HG02840 (cell line): ENCODE measurements around the gene HSDL1.

Experiments used
- ATAC-seq: cut with Tn5 transposase; IDR thresholded peaks from one replicate; pipeline ENCODE4 v1.9.1; 2021; ENCODE audit warnings: mild to moderate bottlenecking, moderate library complexity, moderate number of reproducible peaks; ENCODE audit not compliant: unreplicated experiment, low FRiP score

HSDL1 gene

DNA sequence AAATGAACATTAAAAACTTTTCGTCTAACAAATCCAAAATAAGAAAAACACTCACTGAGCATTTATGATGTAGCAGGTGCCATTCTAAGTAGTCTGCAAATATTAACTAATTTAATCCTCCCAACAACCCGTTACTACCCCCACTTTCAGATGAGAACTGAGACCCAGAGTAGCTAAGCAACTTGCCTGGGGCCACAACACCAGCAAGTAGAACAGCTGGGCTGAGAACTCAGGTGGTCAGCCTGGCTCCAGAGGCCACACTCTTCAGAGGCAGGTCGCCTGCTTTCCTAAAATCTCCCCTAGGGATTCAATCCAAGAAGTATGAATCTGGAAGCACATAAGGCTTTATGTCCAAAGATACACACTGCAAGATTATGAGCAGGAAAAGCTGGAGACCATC is 34.5 kb downstream of the HSDL1 start:
- no peak for ATAC-seq

DNA sequence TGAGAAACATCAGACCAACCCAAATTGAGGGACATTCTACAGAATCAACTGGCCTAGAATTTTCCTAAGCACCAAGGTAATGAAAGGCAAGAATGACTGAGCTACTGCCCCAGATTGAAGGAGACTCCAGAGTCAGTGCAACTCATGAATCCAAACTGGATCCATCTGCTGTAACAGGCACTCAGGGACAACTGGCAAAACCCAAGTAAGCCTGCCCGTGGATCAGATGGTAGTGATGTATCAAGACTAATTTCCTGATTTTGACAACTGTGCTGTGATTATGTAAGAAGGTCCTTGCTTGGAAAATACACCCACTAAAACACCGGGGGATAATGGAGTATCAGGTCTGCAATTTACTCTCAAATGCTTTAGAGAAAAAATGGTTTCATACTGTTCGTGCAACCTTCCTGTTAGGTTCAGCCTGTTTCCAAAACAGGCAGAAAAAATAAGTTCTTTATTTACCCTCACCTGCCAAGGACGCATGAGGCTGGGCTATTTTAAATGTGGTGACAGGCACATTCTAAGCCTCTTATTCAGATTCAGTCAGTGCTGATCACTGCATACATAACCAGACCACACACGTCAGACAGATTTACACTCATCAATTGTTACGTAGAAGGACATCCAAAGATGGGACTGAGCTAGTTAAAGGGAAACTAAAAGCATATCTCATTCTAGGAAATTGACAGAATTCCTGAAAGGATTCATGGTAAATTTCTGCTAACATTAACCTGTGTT is 35.2 kb downstream of the HSDL1 start:
- ATAC-seq = no peak

DNA sequence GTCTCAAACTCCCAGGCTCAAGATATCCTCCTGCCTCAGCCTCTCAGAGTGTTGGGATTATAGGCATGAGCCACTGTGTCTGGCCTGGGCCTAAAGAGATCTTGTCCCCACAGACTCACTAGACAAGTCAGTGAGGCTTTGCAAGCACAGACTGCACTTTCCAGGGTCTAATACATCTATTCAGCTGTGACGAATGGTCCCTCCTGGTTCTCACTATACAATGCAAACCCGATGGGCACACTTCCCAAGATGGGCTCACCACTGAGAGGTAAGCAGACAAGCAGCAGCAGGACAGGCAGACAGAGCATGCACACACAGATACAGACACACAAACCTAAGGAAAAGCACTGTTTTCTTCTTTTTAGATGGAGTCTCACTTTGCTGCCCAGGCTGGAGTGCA is 37.1 kb downstream of the HSDL1 start:
- ATAC-seq = no peak

DNA sequence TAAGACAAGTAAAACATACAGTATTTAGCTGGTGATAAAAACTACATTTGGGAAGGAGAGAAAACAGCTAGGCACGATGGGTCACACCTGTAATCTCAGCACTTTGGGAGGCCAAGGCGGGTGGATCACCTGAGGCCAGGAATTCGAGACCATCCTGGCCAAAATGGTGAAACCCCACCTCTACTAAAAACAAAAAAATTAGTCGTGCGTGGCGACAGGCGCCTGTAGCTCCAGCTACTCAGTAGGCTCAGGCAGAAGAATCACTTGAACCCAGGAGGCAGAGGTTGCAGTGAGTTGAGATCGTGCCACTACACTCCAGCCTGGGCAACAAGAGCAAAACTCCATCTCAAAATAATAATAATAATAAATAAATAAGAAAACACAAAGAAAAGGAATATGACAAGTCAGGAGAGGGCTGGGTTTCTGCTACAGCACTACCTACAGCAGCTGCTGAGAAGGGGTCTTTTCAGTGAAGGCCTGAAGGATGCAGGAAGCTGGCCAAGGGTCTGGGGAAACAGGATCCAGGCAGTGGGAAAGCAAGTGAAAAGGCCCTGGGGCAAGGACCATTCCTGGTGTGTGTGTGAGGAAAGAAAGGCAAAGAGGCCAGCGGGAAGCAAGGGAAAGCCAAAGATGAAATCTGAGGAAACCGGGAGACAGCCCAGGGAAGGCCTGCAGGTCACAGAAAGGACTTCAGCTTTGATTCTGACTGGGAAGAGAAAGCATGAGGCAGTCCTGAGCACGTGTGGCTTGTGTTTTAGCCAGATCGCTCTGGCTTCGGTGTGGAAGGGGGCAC is 38.8 kb downstream of the HSDL1 start:
- no peak for ATAC-seq

DNA sequence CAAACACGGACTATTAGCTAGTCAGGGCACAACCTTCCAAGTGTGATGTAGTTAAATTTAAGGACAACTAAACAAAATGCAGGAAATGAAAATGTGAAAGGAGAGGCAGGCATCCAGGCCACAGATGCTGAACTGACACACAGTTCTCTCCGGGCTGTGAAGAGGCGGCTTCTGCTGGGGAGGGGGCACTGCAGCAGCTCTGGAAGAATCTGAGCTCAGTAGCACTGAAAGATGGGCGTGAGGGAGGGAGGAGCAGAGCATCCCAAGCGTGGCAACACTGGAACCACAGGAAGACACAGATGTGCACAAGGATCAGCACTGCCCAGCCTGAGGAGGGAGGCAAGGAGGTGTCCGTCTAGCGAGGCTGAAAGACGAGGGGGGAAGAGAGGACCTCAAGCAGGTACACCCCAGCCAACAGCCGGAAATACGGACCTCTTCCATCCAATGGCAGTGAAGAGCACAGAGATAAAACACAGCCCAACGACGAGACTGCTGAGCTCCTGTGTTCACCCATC is 39.6 kb downstream of the HSDL1 start:
- ATAC-seq = no peak

DNA sequence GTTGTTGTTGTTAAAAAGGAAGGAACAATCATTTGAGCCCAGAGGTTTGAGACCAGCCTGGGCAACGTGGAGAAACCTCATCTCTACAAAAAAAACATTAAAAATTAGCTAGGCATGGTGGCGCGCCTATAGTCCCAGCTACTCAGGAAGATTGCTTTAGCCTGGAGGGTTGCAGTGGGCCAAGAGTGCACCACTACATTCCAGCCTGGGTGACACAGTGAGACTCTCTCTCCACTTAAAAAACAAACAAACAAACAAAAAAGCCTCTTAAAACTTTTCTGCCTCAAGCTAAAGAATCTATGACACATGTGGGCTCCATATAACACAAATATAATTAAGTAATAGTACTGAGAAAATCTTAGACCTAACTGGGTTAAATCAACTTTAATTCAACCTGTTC is 40.7 kb downstream of the HSDL1 start:
- no peak for ATAC-seq

DNA sequence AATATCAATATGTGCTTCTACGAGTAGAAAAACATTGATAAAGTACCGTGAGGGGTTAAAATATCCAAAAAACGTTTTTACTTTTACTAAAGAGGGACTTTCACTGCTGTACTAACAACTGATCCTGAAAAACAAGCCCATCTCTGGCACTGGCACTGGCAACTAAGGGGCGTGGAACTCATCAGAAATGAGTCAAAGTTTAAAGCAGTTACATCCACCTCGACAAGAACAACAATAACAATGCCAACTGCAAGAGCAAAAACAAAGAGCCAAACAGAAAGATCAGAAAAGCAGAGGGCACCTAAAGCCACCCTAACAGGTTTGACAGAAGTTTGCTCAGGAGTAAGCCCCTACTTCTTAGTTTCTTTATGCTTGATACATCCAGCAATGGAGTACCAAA is 41.3 kb downstream of the HSDL1 start:
- ATAC-seq = no peak

DNA sequence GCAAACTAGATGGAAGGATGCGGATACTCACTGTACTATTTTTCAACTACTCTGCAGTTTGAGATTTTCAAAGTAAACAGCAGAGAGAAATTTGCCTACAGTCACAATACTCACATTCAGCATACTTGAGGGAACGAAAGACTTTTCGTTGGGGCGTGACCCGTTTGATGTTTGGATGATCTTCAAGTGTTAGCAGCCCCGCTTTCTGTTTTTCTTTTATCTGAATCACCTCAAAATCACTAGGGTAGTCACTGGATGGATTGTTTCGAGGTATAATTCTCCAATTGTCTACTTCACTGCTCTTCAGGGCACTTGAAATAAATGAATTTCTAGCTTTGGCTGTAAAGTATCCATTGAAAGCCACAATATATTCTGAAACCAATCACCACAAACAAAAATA is 46.0 kb downstream of the HSDL1 start:
- no peak for ATAC-seq

DNA sequence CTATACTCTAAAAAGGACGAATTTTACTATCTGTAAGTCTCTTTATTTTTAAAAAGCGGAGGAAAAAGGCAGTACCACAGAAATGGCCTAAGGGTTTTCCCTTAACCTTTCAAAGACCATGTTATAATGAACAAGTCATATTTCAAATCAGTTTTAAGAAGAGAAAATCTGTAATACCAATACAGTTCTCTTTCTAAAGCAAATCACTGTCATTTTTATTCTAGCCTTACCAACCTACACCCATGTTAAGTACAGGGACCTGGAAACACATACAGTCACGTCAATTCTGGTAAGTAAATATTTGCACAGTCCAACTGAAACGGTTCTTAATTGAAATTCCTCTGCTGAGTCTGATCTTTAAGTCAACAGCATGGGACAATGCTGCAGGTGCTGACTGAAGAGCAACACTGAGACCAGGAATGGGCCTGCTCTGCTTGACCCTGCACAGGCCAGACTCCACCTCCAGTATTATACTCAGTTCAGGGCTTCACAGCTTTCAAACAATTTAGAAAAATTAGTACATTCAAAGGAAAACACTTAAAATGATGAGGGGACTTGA is 48.5 kb downstream of the HSDL1 start:
- ATAC-seq = no peak

DNA sequence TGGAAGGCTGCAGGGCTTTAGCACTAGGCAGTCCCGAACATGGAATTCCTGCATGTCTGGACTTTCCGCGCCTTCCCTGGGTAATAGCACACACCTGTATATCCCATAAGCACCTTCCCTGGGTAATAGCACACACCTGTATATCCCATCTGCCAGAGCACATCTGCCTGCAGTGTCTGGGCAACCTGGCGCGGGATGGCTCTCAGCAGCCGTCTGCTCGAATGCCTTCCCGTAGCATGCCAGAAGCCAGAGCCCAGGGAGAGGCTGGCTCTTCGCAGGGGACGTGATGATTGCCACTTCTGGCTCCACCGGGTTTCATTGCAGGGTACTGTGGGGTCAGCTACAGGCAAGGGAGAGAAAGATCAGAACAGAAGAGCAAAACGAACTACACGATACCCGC is 49.5 kb downstream of the HSDL1 start:
- no peak for ATAC-seq

DNA sequence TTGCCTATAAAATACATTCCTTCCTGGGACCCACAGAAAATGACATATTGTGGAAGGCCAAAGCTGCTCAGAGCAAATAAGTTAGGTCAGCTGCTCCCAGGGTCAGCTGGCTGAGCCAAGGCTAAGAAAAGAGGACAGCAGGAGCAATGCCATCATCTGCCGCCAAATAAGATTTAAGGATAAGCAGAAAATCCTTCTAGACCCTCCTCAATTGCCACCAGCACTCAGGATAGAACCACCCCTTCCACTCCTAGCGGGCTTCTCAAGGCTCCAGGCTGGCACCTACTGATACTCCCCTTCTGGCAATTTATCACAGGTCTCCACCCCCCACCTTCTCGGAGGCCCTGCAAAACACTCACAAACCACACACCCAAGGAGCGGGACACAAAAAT is 51.1 kb downstream of the HSDL1 start:
- no peak for ATAC-seq

DNA sequence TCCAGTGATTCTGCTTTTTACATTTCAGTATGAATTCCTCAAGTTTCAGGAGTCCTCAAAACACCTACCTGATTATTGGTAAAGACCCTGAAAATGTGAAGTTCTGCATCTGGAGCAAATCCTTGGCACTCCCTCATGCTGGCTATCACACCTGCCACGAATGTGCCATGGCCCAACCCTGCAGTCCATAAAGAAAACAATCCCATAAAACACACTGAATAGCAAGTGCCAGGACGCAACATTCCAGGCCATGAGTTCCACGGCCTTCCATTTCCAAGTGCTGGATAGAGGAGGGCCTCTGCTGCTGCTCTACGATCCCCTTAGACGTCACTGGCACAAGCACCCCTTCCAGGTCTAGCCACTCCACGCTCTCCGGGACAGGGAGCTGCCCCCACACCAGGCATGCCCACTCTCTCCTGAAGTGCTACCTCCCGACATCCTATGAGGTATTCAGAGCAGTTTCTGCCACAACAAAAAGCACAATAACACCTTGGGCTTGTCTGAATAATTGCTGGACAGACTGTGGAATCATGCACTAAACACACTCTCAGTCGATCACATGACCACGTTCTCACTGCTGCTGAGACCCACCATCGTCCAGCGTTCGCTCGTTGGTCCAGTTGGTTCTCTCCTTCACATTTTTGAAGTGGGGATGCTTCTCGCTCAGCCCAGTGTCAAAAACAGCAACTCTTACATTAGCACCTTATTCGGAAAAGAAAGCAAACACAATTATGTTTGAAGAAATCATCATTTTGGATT is 51.7 kb downstream of the HSDL1 start:
- no peak for ATAC-seq

DNA sequence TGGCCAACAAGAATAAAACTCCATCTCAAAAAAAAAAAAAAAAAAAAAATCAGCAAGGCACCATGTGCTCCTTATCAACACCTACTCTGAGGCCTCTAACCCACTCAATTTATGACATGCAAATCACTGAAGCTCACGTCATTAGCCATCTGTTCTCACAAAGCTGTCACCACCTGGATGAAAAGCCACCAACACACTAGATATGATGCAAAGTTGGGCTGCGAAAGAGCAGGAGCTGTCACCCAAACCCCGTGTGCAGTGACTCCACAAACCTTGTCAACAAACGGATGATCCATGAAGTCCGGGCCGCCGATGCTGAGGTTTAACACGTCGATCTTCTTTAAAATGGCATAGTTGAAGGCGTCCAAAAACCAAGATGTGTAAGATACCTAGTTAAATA is 53.5 kb downstream of the HSDL1 start:
- no peak for ATAC-seq

DNA sequence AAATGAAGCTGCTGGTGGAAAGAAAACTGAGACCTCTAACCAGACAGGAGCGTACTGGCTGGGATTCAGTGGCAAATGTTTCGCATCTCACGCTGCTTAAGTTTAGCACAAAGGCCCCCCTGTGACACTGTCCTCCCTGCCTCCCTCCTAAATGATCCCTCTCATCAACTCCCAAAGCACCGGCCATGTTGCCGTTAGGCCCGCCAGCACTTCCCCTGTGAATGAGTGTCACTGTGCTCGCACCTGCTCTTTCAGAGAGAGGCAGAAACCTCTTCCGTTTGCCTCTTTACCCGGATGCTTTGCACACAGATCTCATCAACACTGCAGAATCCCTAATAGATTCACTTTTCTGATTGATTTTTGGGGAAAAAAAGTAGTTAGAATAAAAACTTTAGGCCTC is 54.8 kb downstream of the HSDL1 start:
- ATAC-seq = no peak

DNA sequence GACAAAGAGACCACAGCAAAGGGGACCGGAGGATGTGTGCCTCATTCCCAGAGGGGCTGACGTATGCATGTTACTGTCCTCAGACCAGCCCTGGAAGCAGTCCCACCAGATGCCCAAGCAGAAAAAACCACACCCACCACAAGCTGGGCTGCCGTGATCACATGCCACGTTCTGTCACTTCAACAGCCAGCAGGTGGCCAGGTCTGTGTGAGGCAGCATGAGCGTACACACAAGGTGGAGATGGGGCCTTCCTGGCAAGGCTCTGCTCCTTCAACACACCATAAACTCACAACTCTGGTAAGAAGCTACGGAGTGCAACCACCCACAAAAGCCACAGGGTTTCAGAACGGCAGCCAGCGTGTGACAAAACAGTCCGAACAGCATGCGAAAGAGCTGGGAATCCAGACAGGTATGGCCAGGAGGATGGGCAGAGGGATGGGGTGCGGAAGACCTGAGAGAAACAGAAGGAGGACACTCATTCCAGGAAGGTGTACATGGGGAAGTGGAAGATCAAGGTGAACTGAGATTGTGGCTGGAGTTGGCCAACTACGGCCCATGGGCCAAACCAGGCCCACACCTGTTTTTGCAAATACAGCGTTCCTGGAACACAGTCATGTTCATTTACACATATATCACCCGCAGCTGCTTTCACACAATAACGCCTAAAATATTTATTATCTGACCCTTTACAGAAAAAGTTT is 56.1 kb downstream of the HSDL1 start:
- ATAC-seq = peak; percentile 81

DNA sequence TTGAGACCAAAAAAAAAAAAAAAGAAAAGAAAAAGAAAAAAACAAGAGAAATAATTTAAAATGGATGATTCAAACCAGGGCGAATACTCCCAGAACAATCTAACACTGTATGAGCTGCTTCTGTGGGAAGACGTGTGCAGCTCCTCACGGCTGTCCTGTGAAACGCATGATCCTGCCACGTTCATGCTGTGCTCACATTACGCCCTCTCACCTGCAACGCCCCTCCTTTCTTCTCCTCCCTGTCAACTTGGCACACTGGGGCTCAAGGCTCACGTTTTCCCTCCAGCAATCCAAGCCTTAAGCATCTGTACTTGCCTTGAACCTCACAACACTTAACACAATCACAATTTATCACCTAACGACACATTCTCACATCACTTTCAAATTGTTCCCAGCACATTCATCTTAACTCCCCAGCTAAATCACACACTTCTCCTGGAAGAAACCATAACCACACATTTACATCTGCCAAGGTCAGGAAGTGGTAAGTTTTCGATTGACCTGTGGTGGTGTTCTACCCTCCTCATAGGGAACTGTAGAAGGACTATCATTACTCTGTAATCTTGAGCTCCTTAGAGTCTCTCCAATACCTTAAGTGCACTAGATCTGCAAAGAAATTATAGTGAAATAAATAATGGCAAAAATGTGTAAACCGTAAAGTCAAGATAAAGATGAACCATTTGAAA is 57.4 kb downstream of the HSDL1 start:
- ATAC-seq = no peak

DNA sequence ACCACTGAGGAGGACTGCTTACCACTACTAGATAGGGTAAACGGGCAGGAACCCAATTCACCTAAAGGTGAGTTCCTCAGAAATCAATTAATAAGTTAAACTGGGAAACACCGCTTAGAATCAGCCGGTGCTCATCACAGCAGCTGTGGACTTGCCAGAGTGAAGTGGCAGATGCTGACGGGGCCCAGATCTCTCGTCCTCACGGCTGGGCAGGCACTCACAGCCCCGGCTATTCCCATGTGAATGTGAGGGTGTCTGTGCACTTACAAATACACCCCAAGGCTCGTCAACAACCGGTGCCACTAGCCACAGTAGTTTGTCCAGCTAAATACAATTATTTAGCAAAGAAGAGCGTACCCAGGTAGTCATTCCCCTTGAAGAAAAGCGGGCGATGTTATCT is 58.0 kb downstream of the HSDL1 start:
- no peak for ATAC-seq

DNA sequence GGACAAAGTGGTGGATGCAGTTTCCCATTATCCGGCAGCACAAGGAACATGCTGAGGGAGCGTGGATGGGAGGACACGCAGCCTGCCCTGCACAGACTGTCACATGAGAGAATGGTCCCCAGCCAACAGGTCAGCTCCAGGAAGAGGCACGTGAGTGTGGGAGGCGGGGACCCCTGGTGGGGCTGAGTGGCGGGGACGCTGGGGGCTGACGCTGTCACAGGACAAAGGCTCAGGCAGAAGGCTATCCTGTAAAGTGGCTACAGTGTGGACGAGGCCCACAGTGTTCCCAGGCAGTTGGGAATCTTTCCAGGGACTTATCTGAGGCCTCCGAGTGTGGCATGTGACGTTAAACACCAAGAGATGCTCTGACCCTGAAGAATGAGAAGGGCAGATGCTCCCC is 58.6 kb downstream of the HSDL1 start:
- no peak for ATAC-seq

DNA sequence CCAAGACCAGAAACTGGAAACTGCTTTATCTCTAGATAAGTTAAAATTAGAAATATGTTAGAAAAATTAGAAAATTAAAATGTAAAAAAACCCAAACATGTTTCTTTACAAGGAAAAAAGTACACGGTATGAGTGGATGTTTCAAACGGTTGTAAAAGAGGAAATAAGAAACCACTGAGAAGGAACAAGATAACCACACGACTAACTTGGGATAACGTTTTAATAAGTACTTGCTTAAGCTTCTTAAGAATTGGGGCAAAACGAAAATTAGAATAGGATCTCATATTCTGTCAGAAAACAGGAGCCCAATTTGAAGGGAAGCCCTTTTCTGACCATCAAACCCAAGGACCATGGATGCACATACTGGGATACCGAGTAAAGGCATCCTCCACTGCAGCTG is 59.2 kb downstream of the HSDL1 start:
- no peak for ATAC-seq

DNA sequence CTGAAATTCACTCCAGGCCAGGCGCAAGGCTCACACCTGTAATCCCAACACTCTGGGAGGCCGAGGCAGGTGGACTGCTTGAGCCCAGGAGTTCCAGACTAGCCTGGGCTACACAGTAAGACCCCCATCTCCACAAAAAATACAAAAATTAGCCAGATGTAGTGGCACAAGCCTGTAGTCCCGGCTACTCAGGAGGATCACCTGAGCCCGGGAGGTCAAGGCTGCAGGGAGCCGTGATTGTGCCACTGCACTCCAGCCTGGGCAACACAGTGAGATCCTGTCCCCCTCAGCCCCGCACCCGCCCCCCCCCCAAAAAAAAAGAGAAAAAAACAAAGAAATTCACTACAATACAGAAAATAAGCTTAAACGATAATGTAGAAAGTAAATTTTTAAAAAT is 59.7 kb downstream of the HSDL1 start:
- ATAC-seq = no peak
